HG02763 (cell line): ENCODE measurements around the gene BCL7B.
"Not testable (repeated sequence)": the region's sequence is repeated elsewhere in the genome, so short reads cannot be mapped to it uniquely, and the experiment has no call there.

Source experiments
- ATAC-seq: cut with Tn5 transposase; IDR thresholded peaks from one replicate; pipeline ENCODE4 v1.9.1; 2021; ENCODE audit warnings: mild to moderate bottlenecking, moderate library complexity; ENCODE audit not compliant: unreplicated experiment

BCL7B gene

GRCh38 chr7:73504017-73504416 is 53.5 kb downstream of the BCL7B start:
- ATAC-seq = no peak

- no peak for ATAC-seq
Measured at GRCh38 chr7:73503229-73503628, 54.3 kb downstream of the BCL7B start.

GRCh38 chr7:73496626-73497025 is 60.9 kb downstream of the BCL7B start:
- ATAC-seq = no peak

GRCh38 chr7:73495507-73495906 is 62.0 kb downstream of the BCL7B start:
- not testable (repeated sequence) for ATAC-seq

- no peak for ATAC-seq
Measured at GRCh38 chr7:73489976-73490375, 67.5 kb downstream of the BCL7B start.

GRCh38 chr7:73487486-73487885 is 70.0 kb downstream of the BCL7B start:
- ATAC-seq = no peak
